GM21723 (cell line): Measurements from ENCODE around the gene IFNLR1.

Source experiments
- ATAC-seq: cut with Tn5 transposase; IDR thresholded peaks from one replicate; pipeline ENCODE4 v1.9.1; 2021; ENCODE audit warnings: mild to moderate bottlenecking, moderate library complexity; ENCODE audit not compliant: unreplicated experiment

IFNLR1 gene

GRCh38 chr1:24108334-24109165 lies 78.5 kb downstream of the IFNLR1 start:
- ATAC-seq, result no peak

DNA sequence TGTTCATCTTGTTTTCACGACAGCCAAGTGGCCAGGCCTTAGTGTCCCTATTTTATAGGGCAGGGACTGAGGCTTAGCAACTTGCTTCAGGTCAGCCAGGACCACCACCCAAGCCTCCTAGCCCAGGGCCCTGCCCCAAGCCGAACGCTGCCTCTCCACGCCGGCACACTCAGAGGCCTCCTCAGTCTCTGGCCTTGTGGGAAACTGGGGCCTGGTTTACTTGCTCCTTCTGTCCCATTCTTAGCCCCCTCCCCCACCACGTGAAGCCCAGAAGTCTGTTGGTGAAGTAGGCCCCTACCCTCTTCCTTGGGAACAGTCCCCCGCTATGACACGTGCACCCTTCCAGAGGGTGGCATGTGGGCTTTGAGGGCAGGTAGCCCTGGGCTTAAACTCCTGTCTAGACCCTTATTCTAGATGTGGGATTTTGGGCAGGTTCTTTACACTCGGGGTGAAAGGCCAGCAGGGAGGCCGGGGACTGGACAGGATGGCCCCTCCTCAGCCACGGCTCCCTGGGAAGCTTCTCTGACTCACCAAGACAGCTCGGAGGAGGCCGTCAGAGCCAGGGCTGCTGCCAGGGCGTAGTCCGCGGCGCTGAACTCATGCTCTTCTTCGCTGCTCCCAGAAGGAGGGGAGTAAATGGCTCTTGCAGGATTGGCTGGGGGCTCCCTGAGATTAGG lies 79.5 kb downstream of the IFNLR1 start:
- no peak for ATAC-seq

GRCh38 chr1:24105368-24106160 lies 81.5 kb downstream of the IFNLR1 start:
- ATAC-seq, result no peak

- ATAC-seq, result no peak
Measured at GRCh38 chr1:24104854-24105253, 82.2 kb downstream of the IFNLR1 start.
